ENCODE measurements around the gene CARD10. TPM values are rescaled to one million over a fixed set of nuclear protein-coding genes. Genes with fewer than 3 reads are reported as not detected.

Gene CARD10
- total and polyA plus RNA-seq, 2 of the 13 experiments (the other 11 are each of a cell fraction or from before 2014, with no cell fraction given), result 35.2 to 55.8 TPM

- TF ChIP-seq MYPOP (CRISPR knock-in tag; IDR thresholded peaks at IDR 0.05) (no peak), ZNF350 (CRISPR knock-in tag; IDR thresholded peaks at IDR 0.05; ENCODE audit: borderline replicate concordance, low read depth) (0 out of 2 replicates have a peak, but pooled peaks have one; percentile 5), ZNF878 (CRISPR knock-in tag; IDR thresholded peaks at IDR 0.05) (no peak), GZF1 (CRISPR knock-in tag; IDR thresholded peaks at IDR 0.05) (no peak), ZNF17 (CRISPR knock-in tag; IDR thresholded peaks at IDR 0.05) (no peak), TRIM22 (IDR thresholded peaks at IDR 0.05) (no peak), XRCC5 (optimal IDR thresholded peaks at IDR 0.05; ENCODE audit: low read length) (peak; percentile 28), JARID2 (CRISPR knock-in tag; IDR thresholded peaks at IDR 0.05; ENCODE audit: insufficient replicate concordance) (no peak), HOMEZ (CRISPR knock-in tag; IDR thresholded peaks at IDR 0.05; ENCODE audit: low read depth) (no peak), RFX5 (IDR thresholded peaks at IDR 0.05; ENCODE audit: low read depth, low read length) (no peak), NR2F1 (CRISPR knock-in tag; IDR thresholded peaks at IDR 0.05) (no peak), MAFK (conservative IDR thresholded peaks at IDR 0.05 in 1 of 2, IDR thresholded peaks at IDR 0.05 in 1 of 2; ENCODE audit: low read length in 2 of 2) (no peak), PHF8 (CRISPR knock-in tag; IDR thresholded peaks at IDR 0.05) (0 out of 2 replicates have a peak, but pooled peaks have one; percentile 1), CCAR2 (optimal IDR thresholded peaks at IDR 0.05; ENCODE audit: low read depth, low read length) (no peak), NFKB2 (CRISPR knock-in tag; IDR thresholded peaks at IDR 0.05; ENCODE audit: borderline replicate concordance) (no peak), PPARG (CRISPR knock-in tag; conservative IDR thresholded peaks at IDR 0.05) (peak; percentile 34; the same call in 1 of the 2 replicates), ZNF230 (CRISPR knock-in tag; IDR thresholded peaks at IDR 0.05) (no peak), TCF7L2 (IDR thresholded peaks at IDR 0.05; ENCODE audit: low read depth, low read length) (no peak), ZMYM2 (CRISPR knock-in tag; IDR thresholded peaks at IDR 0.05) (no peak; the same call in 1 of the 2 replicates), ZNF678 (CRISPR knock-in tag; IDR thresholded peaks at IDR 0.05) (no peak), NPAS2 (CRISPR knock-in tag; IDR thresholded peaks at IDR 0.05; ENCODE audit: borderline replicate concordance) (no peak), SNRNP70 (IDR thresholded peaks at IDR 0.05; ENCODE audit: low read depth, low read length) (no peak), ZNF18 (CRISPR knock-in tag; IDR thresholded peaks at IDR 0.05; ENCODE audit: insufficient replicate concordance) (no peak)
Measured at GRCh38 chr22:37502342-37503182, 16.7 kb downstream of the CARD10 start (continued).

Measured in HepG2 (cell line).